ENCODE data around the gene NTHL1.

The NTHL1 gene

DNA sequence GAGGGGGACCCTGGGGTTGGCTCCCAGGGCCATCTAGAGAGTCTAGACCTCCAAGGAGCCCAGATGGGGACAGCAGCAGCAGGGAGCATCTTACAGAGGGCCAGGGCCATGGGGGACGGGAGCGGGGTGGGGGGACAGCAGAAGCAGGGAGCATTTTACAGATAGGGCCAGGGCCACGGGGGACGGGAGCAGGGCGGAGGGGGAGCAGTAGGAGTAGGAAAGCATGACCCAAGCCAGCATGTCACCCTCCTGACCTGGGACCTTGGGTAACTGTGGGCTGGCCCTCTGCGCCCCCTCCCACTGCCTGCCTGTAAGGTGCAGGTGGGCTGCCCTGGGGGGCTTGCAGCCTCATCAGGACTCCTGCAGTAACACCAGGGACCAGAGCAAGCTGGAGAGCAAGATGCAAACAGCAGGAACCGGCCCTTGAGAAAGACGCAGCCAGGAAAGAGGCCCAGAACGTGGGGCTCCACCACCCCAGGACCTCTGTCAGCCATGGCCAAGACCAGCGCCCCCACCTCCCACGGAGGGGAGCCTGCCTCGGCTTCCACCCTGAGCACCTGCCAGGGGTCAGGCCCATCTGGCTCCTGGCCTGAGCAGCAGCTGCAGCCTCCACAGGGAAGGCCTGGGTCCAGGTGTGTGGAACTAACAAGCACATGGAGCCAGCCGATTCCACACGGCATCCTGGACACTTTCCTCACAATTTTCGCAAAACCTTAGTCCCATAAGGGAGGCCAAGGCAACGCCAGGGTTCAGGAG, 40.4 kb downstream of the NTHL1 start:
- DNase-seq, result no peak

- DNase-seq, result no peak
These were observed 41.3 kb downstream of the NTHL1 start for GRCh38 chr16:2006317-2006716.

DNA sequence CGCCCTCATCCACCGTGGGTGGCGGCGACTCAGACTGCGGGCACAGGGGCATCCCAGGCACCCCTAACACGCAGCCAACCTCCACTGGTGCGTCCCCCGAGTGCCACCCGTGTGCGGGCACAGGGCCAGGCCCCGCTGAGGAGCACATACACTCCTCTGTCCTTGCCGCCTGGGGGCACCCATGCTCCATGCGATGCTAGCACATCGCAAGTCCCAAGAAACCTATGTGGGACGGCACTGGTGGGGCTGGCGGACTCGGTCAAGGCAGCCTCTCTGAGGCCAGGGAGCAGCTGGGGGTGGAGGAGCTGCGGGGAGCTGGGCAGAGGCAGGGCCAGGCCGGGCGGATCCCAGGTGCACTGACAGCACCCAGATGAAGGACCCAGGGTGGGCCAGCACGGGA, 42.0 kb downstream of the NTHL1 start:
- DNase-seq, result no peak

DNA sequence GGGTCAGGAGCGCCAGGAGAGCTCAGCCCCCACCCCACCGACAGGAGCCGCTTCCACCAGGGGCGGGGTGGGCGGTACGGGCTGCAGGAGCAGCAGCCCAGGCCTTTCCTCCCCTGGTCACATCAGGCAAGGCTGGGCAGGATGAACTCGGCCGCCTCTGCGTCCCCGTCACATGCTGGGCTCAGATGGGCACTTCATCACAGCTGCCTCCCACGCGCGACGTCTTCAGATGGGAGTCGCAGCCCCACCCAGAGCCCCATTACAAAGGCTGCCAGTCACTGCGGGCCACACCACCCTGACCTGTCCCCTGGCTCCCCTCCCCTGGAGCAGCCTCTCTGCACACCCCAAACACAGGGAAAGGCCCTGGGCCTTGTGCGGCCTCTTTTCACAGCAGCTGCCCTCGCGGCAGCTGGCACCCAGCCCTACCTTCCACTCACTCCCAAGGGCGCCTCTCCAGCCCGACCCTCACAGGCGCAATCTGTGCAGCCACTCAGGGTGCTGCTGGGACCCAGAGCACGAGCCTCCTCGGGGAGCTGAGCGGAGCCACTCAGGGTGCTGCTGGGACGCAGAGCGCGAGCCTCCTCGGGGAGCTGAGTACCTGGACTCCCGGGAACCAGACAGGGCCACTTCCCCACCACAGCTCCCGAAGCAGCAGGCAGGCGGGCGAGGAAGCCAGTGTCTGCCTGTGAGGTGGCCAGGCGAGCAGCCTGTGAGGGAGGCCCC, 42.7 kb downstream of the NTHL1 start:
- DNase-seq, result no peak

GRCh38 chr16:2003827-2004641, 43.6 kb downstream of the NTHL1 start:
- DNase-seq, result peak; percentile 76

- no peak for DNase-seq
These were observed 44.3 kb downstream of the NTHL1 start for GRCh38 chr16:2003231-2003826.

GRCh38 chr16:2002406-2003230, 45.0 kb downstream of the NTHL1 start:
- no peak for DNase-seq

GRCh38 chr16:2001456-2002355, 45.9 kb downstream of the NTHL1 start:
- no peak for DNase-seq

DNA sequence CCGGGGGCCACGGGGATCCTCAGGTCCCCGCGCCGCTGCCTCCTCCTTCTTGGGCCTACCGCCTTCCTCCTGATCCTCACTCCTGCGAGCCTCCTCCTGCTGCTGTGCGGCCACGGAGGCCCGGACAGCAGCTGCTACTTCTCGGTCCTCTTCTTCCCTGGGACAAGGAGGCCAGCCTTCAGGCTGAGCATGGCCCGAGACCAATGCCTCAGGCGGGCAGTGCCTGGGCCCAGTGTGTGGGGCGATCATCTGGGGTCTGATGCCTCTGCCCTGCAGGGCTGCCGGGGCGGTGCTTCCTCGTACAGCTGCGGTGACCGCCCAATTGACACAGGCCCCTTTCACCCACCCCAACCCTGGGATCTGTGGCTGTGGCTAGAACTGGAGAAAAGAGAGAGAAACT, 46.6 kb downstream of the NTHL1 start:
- DNase-seq, result no peak

DNA sequence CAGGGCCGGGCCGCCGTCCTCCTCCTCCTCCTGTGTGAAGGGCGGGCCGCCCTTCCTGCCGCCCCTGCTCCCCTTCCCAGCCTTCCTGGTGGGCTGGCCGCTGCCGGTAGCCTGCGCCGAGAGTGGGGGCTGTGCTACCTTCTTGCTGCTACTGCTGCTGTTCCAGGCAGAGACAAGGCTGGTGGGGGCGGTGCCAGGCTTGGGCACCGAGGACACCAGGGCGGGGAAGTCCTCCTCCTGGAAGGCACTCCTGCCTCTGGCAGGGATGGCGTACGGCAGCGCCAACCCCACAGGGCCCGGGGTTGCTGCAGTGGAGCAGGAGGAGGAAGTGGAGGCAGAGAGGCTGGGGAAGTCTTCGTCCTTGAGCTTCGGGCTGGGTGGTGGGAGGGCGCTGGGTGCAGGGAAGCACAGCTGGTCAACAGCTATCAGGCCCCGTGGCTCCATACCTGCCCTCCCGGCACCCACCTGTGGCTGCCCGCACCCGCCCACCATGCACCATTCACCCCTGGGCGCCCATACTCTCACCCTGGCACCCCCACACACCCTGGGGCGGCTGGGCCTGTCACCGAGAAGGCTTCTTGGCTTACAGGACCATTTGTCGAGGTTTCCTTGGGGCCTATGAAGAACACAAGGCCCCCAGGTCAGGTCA, 47.6 kb downstream of the NTHL1 start:
- DNase-seq, result no peak

- no peak for DNase-seq
These were observed 48.5 kb downstream of the NTHL1 start for GRCh38 chr16:1998852-1999801.

- no peak for DNase-seq
These were observed 49.2 kb downstream of the NTHL1 start for GRCh38 chr16:1998360-1998835.

GRCh38 chr16:1997494-1998359, 49.9 kb downstream of the NTHL1 start:
- peak; percentile 42 for DNase-seq

DNA sequence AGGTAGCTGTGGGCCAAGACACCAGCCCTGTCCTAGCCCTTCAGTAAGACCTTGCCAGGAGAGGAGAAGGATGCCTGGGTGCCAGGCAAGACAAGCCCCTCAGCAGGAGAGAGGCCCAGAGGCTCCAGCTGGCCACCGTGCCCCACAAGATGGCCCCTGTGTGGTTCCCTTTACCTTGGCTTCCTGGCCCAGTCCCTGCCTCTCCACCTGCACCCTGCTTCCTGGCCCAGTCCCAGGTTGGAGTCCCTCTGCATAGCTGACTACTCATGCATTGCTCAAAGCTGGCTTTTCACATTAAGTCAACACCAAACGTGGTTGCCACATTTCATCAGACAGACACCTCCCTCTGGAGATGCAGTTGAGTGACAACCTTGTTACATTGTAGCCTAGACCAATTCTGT, 53.9 kb downstream of the NTHL1 start:
- DNase-seq, result no peak

DNA sequence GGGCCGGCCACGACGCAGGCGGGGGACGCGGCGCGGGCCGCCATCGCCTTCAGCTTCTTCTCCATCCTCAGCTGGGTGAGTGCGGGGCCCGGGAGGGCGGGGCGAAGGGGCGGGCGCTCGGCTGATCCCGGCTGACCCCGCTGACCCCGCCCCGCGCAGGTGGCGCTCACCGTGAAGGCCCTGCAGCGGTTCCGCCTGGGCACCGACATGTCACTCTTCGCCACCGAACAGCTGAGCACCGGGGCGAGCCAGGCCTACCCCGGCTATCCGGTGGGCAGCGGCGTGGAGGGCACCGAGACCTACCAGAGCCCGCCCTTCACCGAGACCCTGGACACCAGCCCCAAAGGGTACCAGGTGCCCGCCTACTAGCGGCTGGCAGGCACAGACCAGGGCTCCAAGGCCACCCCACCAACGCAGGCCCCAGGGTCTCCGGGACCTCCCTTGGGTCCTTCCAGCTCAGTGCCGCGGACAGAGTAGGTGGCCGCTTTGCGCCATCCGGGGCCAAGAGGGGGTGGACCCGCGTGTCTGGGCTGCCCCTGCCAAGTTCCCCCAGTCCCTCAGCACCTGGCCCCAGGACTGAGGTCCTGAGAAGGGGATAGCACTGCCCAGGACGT, 54.8 kb downstream of the NTHL1 start:
- no peak for DNase-seq

DNA sequence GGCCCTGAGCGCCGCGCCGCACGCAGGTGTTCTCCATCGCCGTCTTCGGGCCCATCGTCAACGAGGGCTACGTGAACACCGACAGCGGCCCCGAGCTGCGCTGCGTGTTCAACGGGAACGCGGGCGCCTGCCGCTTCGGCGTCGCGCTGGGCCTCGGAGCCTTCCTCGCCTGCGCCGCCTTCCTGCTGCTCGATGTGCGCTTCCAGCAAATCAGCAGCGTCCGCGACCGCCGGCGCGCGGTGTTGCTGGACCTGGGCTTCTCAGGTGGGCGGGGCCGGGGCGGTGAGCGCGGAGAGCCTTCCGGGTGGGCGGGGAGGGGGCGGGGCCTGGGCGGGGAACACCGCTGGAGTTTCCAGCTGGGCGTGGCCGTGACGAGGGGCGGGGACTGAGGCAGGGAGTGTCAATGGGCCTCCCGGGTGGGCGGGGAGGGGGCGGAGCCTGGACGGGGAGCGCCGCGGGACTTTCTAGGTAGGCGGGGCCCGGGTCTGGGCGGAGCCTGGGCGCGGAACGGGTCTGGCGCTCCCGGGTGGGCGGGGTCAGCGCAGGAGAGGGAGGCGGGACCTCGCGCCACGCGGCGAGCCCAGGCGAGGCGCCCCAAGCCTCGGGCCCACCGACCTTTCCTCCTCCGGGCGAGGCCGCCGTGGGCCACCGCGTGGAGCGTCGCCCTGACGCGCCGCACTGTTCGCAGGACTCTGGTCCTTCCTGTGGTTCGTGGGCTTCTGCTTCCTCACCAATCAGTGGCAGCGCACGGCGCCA, 55.5 kb downstream of the NTHL1 start:
- DNase-seq, result peak; percentile 79

- DNase-seq, result no peak
These were observed 56.1 kb downstream of the NTHL1 start for GRCh38 chr16:1991588-1991947.

All from EL (cell line).